Measurements from ENCODE around the gene PTGR3. TPM values are rescaled to one million over a fixed set of nuclear protein-coding genes. Genes with fewer than 3 reads are reported as not detected.

PTGR3 gene
- polyA plus RNA-seq, 1 donor from 2014 or later = 20.7 TPM

GRCh38 chr18:75185460-75185859 lies 23.5 kb downstream of the PTGR3 start:
- H3K4me3 Mint-ChIP-seq = no peak overlapping the region
- peaks cover 2% of the 10 kb centered on the region for H3K36me3 Mint-ChIP-seq
- peak overlapping the region in 1 of 3 donors; percentile 11 for H3K27ac Mint-ChIP-seq
- H3K9me3 Mint-ChIP-seq = peaks cover 0 to 3% (median 2%) of the 10 kb centered on the region in 3 donors
- peaks cover 6% of the 10 kb centered on the region for H3K27me3 Mint-ChIP-seq
- no peaks in the 10 kb centered on the region for H3K4me1 Mint-ChIP-seq

GRCh38 chr18:75183973-75184493 lies 24.9 kb downstream of the PTGR3 start:
- Mint-ChIP-seq H3K4me3 (no peak overlapping the region), H3K27ac (peak overlapping the region in 1 of 3 donors; percentile 60), H3K9me3 (peaks cover 0 to 3% (median 2%) of the 10 kb centered on the region in 3 donors), H3K4me1 (peaks cover 0 to 1% (median 0%) of the 10 kb centered on the region in 3 donors), H3K27me3 (peaks cover 6% of the 10 kb centered on the region), H3K36me3 (peaks cover 2% of the 10 kb centered on the region)

GRCh38 chr18:75183524-75183923 lies 25.4 kb downstream of the PTGR3 start:
- peaks cover 6% of the 10 kb centered on the region for H3K27me3 Mint-ChIP-seq
- peaks cover 0 to 3% (median 2%) of the 10 kb centered on the region in 3 donors for H3K9me3 Mint-ChIP-seq
- peaks cover 0 to 1% (median 0%) of the 10 kb centered on the region in 3 donors for H3K4me1 Mint-ChIP-seq
- H3K4me3 Mint-ChIP-seq = no peak overlapping the region
- H3K27ac Mint-ChIP-seq = peak overlapping the region in 1 of 3 donors; percentile 60
- peaks cover 2% of the 10 kb centered on the region for H3K36me3 Mint-ChIP-seq

- Mint-ChIP-seq H3K27me3 (no peaks in the 10 kb centered on the region), H3K4me3 (no peak overlapping the region), H3K9me3 (peaks cover 0 to 3% (median 0%) of the 10 kb centered on the region in 3 donors), H3K4me1 (peaks cover 0 to 3% (median 0%) of the 10 kb centered on the region in 3 donors), H3K36me3 (no peaks in the 10 kb centered on the region), H3K27ac (no peak overlapping the region)
These were observed 28.9 kb downstream of the PTGR3 start for GRCh38 chr18:75179819-75180600.

GRCh38 chr18:75178376-75178775 lies 30.6 kb downstream of the PTGR3 start:
- Mint-ChIP-seq H3K27ac (no peak overlapping the region), H3K36me3 (no peaks in the 10 kb centered on the region), H3K27me3 (no peaks in the 10 kb centered on the region), H3K4me1 (peaks cover under 1 to 8% (median 2%) of the 10 kb centered on the region in 3 donors), H3K4me3 (no peak overlapping the region), H3K9me3 (peaks cover 0 to 3% (median 0%) of the 10 kb centered on the region in 3 donors)

GRCh38 chr18:75176849-75177248 lies 32.1 kb downstream of the PTGR3 start:
- no peaks in the 10 kb centered on the region for H3K9me3 Mint-ChIP-seq
- H3K4me3 Mint-ChIP-seq = no peak overlapping the region
- no peaks in the 10 kb centered on the region for H3K36me3 Mint-ChIP-seq
- no peaks in the 10 kb centered on the region for H3K27me3 Mint-ChIP-seq
- peak overlapping the region in 1 of 3 donors; percentile 43 for H3K27ac Mint-ChIP-seq
- H3K4me1 Mint-ChIP-seq = peaks cover 6 to 17% (median 8%) of the 10 kb centered on the region in 3 donors

- H3K27ac Mint-ChIP-seq = no peak overlapping the region
- H3K4me3 Mint-ChIP-seq = no peak overlapping the region
- peaks cover 6 to 16% (median 8%) of the 10 kb centered on the region in 3 donors for H3K4me1 Mint-ChIP-seq
- H3K9me3 Mint-ChIP-seq = no peaks in the 10 kb centered on the region
- H3K27me3 Mint-ChIP-seq = peaks cover 2% of the 10 kb centered on the region
- no peaks in the 10 kb centered on the region for H3K36me3 Mint-ChIP-seq
These were observed 35.2 kb downstream of the PTGR3 start for GRCh38 chr18:75173738-75174137.

GRCh38 chr18:75173125-75173432 lies 35.9 kb downstream of the PTGR3 start:
- peaks cover 2% of the 10 kb centered on the region for H3K27me3 Mint-ChIP-seq
- H3K9me3 Mint-ChIP-seq = no peaks in the 10 kb centered on the region
- H3K4me3 Mint-ChIP-seq = no peak overlapping the region
- H3K27ac Mint-ChIP-seq = no peak overlapping the region
- no peaks in the 10 kb centered on the region for H3K36me3 Mint-ChIP-seq
- peaks cover 6 to 16% (median 8%) of the 10 kb centered on the region in 3 donors for H3K4me1 Mint-ChIP-seq

GRCh38 chr18:75172299-75173124 lies 36.4 kb downstream of the PTGR3 start:
- peaks cover 6 to 16% (median 8%) of the 10 kb centered on the region in 3 donors for H3K4me1 Mint-ChIP-seq
- H3K4me3 Mint-ChIP-seq = no peak overlapping the region
- H3K36me3 Mint-ChIP-seq = no peaks in the 10 kb centered on the region
- peaks cover 2% of the 10 kb centered on the region for H3K27me3 Mint-ChIP-seq
- H3K27ac Mint-ChIP-seq = no peak overlapping the region
- peaks cover 0 to 1% (median 0%) of the 10 kb centered on the region in 3 donors for H3K9me3 Mint-ChIP-seq

- peaks cover 6 to 14% (median 8%) of the 10 kb centered on the region in 3 donors for H3K4me1 Mint-ChIP-seq
- peaks cover 9% of the 10 kb centered on the region for H3K27me3 Mint-ChIP-seq
- H3K27ac Mint-ChIP-seq = no peak overlapping the region
These were observed 38.0 kb downstream of the PTGR3 start for GRCh38 chr18:75170916-75171315.

GRCh38 chr18:75170022-75170789 lies 38.7 kb downstream of the PTGR3 start:
- Mint-ChIP-seq H3K4me3 (no peak overlapping the region), H3K9me3 (peaks cover 0 to 1% (median 0%) of the 10 kb centered on the region in 3 donors), H3K27me3 (peaks cover 9% of the 10 kb centered on the region), H3K36me3 (peaks cover 2% of the 10 kb centered on the region), H3K4me1 (peaks cover 6 to 14% (median 8%) of the 10 kb centered on the region in 3 donors), H3K27ac (no peak overlapping the region)

More at GRCh38 chr18:75170916-75171315, 38.0 kb downstream of the PTGR3 start:
- H3K4me3 Mint-ChIP-seq = no peak overlapping the region
- H3K9me3 Mint-ChIP-seq = peaks cover 0 to 1% (median 0%) of the 10 kb centered on the region in 3 donors
- peaks cover 2% of the 10 kb centered on the region for H3K36me3 Mint-ChIP-seq

- Mint-ChIP-seq H3K27ac (no peak overlapping the region), H3K4me3 (no peak overlapping the region), H3K4me1 (peaks cover 6 to 14% (median 8%) of the 10 kb centered on the region in 3 donors), H3K9me3 (peaks cover 0 to 1% (median 0%) of the 10 kb centered on the region in 3 donors), H3K36me3 (peaks cover 2% of the 10 kb centered on the region), H3K27me3 (peaks cover 10% of the 10 kb centered on the region)
These were observed 39.5 kb downstream of the PTGR3 start for GRCh38 chr18:75169411-75169810.

- H3K9me3 Mint-ChIP-seq = peaks cover 0 to 1% (median 0%) of the 10 kb centered on the region in 3 donors
- H3K36me3 Mint-ChIP-seq = peaks cover 2% of the 10 kb centered on the region
- H3K4me3 Mint-ChIP-seq = no peak overlapping the region
- peaks cover 6 to 9% (median 8%) of the 10 kb centered on the region in 3 donors for H3K4me1 Mint-ChIP-seq
- H3K27ac Mint-ChIP-seq = no peak overlapping the region
- peaks cover 10% of the 10 kb centered on the region for H3K27me3 Mint-ChIP-seq
These were observed 40.3 kb downstream of the PTGR3 start for GRCh38 chr18:75168619-75169018.

Data from IgD-negative memory B cell (primary cell).